ENCODE data around the gene C2CD5.
"Not testable (repeated sequence)": the region's sequence is repeated elsewhere in the genome, so short reads cannot be mapped to it uniquely, and the experiment has no call there.

Gene C2CD5

GRCh38 chr12:22494319-22494718, 50.0 kb downstream of the C2CD5 start:
- no peak overlapping the region for H3K27ac ChIP-seq
- no peak for TF ChIP-seq CTCF (conservative IDR thresholded peaks at IDR 0.05)

DNA sequence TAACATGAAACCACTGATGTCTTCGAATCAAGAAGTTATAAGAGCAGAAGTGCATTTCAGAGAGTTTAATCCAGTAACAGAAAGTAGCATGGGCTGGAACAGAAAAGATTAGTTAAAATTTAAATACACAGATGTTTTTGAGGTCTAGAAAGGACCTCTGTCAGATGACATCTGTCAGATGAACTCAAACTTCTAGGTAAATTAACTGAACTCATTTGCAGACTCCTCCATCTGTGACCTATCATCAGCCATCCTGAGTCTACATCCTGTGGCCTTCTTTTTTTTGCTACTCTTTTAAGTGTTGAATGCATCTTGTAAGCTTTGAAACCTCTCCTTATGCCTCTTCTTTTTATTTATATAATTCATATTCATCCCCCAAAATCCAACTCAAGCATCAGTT, 53.3 kb downstream of the C2CD5 start:
- TF ChIP-seq CTCF (conservative IDR thresholded peaks at IDR 0.05) = no peak

DNA sequence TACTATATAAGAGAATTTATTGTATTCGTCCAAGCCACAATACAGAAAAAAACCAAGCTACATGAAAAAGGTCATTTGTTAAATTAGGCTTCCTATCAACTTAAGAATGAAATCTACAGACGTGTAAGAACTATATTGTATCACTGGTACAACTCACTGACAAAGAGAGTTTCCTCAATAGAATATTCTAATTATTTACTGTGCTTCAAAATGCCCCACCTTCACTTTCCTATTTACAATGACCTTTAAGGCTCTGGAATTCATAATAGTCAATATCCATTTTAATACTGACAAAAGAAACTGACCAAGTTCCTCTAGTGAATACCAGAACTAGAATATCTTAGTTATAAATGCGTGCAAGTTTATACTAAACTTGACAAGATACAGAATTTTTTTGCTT, 55.9 kb downstream of the C2CD5 start:
- TF ChIP-seq CTCF (conservative IDR thresholded peaks at IDR 0.05) = no peak
- no peak overlapping the region for H3K27ac ChIP-seq

More for the DNA sequence above, 53.3 kb downstream of the C2CD5 start:
- H3K27ac ChIP-seq = no peak overlapping the region

GRCh38 chr12:22487683-22488082, 56.7 kb downstream of the C2CD5 start:
- H3K27ac ChIP-seq = not testable (repeated sequence)

GRCh38 chr12:22481547-22482104, 62.7 kb downstream of the C2CD5 start:
- H3K27ac ChIP-seq = no peak overlapping the region
- TF ChIP-seq CTCF (conservative IDR thresholded peaks at IDR 0.05) = no peak

- H3K27ac ChIP-seq = not testable (repeated sequence)
Measured at GRCh38 chr12:22480814-22481213, 63.5 kb downstream of the C2CD5 start.

GRCh38 chr12:22480016-22480415, 64.3 kb downstream of the C2CD5 start:
- H3K27ac ChIP-seq = no peak overlapping the region
- no peak for TF ChIP-seq CTCF (conservative IDR thresholded peaks at IDR 0.05)

- TF ChIP-seq CTCF (conservative IDR thresholded peaks at IDR 0.05) = no peak
- no peak overlapping the region for H3K27ac ChIP-seq
Measured at GRCh38 chr12:22477894-22478287, 66.5 kb downstream of the C2CD5 start.
